ENCODE data around the gene ARID1B. TPM values are rescaled to one million over a fixed set of nuclear protein-coding genes. Genes with fewer than 3 reads are reported as not detected.

ARID1B gene
- polyA plus RNA-seq, 1 donor from 2014 or later = 21.9 TPM

DNA sequence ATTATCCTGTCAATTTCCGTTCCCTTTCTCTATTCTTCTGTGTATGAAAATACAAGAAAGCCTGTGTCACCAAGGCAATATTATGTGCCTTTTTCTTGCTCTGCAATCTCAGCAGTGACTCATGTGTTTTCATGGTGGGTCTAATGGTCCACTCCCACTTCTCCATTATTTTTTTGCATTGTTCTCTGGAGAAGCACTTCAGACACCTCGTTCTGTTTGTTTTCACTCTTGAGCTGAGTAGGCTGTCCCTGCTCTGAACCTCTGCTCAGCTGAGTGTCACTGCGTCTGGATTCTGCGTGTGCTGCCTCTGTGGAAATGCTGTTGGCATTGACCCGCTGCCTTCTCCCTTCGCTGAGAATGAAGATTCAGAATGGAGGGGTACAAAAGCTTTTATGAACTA is 315.6 kb downstream of the ARID1B start:
- H3K27ac Mint-ChIP-seq = peak overlapping the region in 1 of 3 donors; percentile 47
- peaks cover 0 to 1% (median 0%) of the 10 kb centered on the region in 3 donors for H3K9me3 Mint-ChIP-seq
- peaks cover 18% of the 10 kb centered on the region for H3K36me3 Mint-ChIP-seq
- no peaks in the 10 kb centered on the region for H3K27me3 Mint-ChIP-seq
- peaks cover 15 to 26% (median 18%) of the 10 kb centered on the region in 3 donors for H3K4me1 Mint-ChIP-seq
- H3K4me3 Mint-ChIP-seq = no peak overlapping the region

DNA sequence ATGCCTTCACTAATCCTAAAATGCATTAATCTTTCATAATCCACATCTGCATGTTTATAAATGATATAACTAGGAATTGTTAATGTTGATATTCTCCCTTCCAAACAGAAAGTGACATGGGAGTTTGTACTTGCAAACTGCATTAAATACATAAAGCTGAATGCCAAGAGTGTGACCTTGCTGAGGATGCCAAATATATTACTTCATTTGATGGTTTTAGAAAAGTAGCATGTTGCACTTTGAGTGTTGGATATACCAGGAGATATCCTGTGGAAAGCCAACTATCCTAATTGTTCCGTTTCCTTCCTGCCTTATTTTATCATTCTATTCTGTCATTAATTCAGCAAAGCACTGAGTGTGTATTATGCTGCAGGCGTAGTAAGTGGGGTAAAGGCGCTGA is 316.4 kb downstream of the ARID1B start:
- H3K27ac Mint-ChIP-seq = peak overlapping the region in 1 of 3 donors; percentile 34
- H3K27me3 Mint-ChIP-seq = no peaks in the 10 kb centered on the region
- peaks cover 15% of the 10 kb centered on the region for H3K36me3 Mint-ChIP-seq
- peaks cover 0 to 1% (median 0%) of the 10 kb centered on the region in 3 donors for H3K9me3 Mint-ChIP-seq
- peak overlapping the region in 1 of 4 donors; percentile 52 for H3K4me3 Mint-ChIP-seq
- peaks cover 15 to 27% (median 16%) of the 10 kb centered on the region in 3 donors for H3K4me1 Mint-ChIP-seq

DNA sequence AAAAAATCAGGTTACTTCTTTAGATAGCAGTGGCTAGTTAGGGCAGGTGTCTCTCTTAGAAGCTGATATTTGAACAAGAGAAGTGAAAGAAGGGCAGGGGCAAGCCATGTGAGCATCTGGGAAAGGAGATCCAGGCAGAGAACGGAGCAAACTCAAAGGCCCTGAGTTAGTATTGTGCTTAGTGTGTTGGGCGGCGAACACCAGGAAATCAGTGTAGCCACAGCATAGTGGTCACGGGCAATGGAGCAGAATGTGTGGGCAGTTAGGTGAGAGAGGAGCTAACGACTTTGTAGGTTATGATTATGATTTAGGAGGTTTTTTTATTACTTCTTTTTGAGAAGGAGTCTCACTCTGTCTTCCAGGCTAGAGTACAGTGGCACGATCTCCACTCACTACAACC is 316.9 kb downstream of the ARID1B start:
- Mint-ChIP-seq H3K9me3 (peaks cover 0 to 1% (median 0%) of the 10 kb centered on the region in 3 donors), H3K36me3 (peaks cover 12% of the 10 kb centered on the region), H3K27ac (peak overlapping the region in 2 of 3 donors; percentile 35 to 76), H3K27me3 (no peaks in the 10 kb centered on the region), H3K4me1 (peaks cover 12 to 24% (median 15%) of the 10 kb centered on the region in 3 donors), H3K4me3 (peak overlapping the region in 1 of 4 donors; percentile 52)

DNA sequence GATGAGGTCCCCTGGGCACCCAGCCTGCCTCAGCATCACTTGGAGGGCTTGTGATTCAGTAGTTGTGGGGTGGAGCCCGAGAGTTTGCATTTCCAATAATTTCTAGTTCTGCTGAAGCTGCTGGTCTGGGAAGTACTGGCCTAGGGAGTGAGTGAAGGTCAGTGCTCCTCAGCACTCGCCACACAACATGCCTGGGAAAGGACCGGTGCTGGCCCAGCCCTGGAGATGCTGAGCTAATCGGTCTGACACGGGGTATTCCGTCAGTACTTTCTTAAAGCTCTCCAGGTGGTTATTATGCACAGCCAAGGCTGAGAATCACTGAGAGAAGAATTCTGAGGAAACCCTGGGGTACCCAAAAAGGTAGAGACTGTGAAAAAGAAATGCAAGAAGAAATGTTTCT is 317.9 kb downstream of the ARID1B start:
- peak overlapping the region in 1 of 3 donors; percentile 88 for H3K27ac Mint-ChIP-seq

DNA sequence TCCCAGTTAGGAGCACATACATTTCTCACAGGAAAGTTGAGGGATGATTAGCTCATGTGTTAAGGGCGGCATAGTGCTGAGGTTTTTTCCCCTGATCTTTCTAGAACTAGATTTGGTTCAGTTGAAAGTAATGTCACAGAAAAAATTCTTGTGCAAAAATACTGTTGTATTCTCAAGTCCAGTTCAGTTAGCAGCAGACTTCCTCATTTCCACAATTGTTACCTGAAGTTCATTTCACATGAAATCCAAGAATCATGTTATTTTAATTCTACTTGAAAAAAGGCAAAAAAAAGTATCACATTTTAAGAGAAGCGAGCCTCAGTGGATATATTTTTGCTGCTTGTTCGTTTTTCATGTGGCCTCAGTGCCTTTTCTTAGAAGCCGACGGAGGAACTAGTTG is 318.4 kb downstream of the ARID1B start:
- Mint-ChIP-seq H3K27me3 (no peaks in the 10 kb centered on the region), H3K9me3 (no peaks in the 10 kb centered on the region), H3K4me1 (peaks cover 26 to 38% (median 29%) of the 10 kb centered on the region in 3 donors), H3K27ac (peak overlapping the region in 2 of 3 donors; percentile 27 to 53), H3K4me3 (no peak overlapping the region), H3K36me3 (peaks cover 10% of the 10 kb centered on the region)

More for the DNA sequence above, 317.9 kb downstream of the ARID1B start:
- Mint-ChIP-seq H3K36me3 (peaks cover 10% of the 10 kb centered on the region), H3K27me3 (no peaks in the 10 kb centered on the region), H3K4me1 (peaks cover 21 to 33% (median 24%) of the 10 kb centered on the region in 3 donors), H3K4me3 (no peak overlapping the region), H3K9me3 (no peaks in the 10 kb centered on the region)

DNA sequence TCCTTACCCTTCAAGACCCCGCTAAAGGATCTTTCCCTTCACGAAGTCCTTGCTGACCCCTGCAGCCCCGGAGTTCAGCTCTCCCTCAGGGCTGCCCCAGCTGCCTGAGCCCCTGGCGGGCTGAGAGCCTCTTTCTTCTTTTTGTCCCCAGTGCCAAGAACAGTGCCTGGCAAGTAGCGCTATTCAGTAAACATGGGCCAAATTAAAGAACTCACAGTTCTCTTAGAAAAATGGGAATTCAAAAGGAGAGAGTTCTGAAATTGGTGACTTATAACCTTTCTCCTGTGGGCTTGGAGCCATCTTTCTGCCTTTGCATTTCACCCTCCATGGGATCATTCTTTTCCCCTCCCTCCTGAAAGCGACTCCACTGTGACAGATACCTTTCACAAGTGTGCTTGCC is 318.9 kb downstream of the ARID1B start:
- H3K4me3 Mint-ChIP-seq = no peak overlapping the region
- H3K36me3 Mint-ChIP-seq = peaks cover 8% of the 10 kb centered on the region
- H3K27ac Mint-ChIP-seq = peak overlapping the region in 1 of 3 donors; percentile 53
- H3K4me1 Mint-ChIP-seq = peaks cover 30 to 43% (median 34%) of the 10 kb centered on the region in 3 donors
- H3K9me3 Mint-ChIP-seq = no peaks in the 10 kb centered on the region
- no peaks in the 10 kb centered on the region for H3K27me3 Mint-ChIP-seq

DNA sequence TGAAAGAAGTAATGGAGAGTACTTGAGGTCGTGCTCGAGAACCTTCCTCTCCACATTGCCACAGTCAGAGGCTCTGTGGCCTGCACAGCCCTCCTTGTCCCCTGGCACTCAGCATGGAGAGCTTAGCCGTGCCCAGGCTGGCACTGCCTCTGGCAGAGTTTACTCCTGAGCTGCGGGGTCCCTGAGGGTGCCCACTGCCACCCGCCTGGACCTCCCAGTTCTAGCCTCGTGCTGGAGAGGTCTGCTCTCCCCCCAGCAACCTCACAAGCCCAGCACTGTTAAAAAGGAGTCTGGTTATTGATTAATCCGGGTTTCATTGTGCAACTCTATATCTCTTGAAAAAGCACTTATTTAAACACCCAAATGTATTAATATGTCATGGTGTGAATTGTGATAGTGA is 319.3 kb downstream of the ARID1B start:
- Mint-ChIP-seq H3K4me1 (peaks cover 34 to 46% (median 38%) of the 10 kb centered on the region in 3 donors), H3K9me3 (no peaks in the 10 kb centered on the region), H3K27ac (peak overlapping the region in 1 of 3 donors; percentile 72), H3K4me3 (no peak overlapping the region), H3K27me3 (no peaks in the 10 kb centered on the region), H3K36me3 (peaks cover 10% of the 10 kb centered on the region)

DNA sequence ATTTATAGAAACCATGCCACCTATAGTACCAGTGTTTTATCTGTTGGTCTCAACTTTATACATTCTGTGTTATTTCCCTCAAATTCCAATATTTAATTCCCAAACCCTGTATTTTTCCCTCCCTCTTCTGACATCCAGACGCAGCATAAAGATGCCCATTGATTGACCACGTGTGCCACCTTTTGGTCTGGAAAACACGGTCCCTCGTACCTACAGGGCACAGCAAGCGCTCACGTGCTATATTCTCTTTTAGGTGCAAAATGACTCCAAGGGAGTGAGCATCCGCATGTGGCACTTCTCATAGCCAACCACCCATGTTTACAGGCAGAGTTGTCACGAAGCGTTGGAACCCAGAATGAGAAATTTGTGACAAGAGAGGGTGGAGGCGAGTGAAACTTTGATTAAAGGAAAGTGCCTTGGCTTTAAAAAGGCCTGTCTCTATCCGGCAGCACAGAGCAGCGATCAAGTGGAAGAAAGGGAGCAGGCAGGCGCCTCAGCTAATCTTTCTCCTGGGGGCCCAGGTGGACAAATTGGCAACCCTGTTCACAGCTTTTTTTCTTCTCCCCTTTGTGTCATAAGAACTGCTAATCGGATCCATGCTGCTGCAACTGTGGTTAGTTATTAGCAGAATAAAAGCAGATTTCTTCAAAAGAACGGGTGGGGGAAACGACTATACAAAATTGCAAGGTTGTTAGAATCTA is 320.2 kb downstream of the ARID1B start:
- H3K27ac Mint-ChIP-seq = peak overlapping the region in 2 of 3 donors; percentile 50 to 77

DNA sequence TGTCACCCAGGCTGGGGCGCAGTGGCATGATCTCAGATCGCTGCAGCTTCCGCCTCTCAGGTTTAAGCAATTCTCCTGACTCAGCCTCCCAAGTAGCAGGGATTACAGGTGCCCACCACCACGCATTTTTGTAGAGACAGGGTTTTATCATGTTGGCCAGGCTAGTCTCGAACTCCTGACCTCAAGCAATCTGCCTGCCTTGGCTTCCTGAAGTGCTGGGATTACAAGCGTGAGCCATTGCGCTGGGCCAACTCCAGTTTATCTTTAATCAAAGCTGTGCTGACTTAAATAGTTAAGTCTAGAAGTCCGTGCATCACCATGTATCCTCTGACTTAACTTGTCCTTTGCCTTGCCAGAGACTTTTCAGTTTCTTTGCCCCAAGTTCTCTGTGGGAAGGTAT is 321.8 kb downstream of the ARID1B start:
- peak overlapping the region in 1 of 3 donors; percentile 8 for H3K27ac Mint-ChIP-seq
- no peaks in the 10 kb centered on the region for H3K9me3 Mint-ChIP-seq
- H3K4me3 Mint-ChIP-seq = peak overlapping the region in 1 of 4 donors; percentile 37
- H3K27me3 Mint-ChIP-seq = no peaks in the 10 kb centered on the region
- peaks cover 28 to 40% (median 34%) of the 10 kb centered on the region in 3 donors for H3K4me1 Mint-ChIP-seq
- peaks cover 6% of the 10 kb centered on the region for H3K36me3 Mint-ChIP-seq

More for the DNA sequence above, 320.2 kb downstream of the ARID1B start:
- Mint-ChIP-seq H3K4me3 (no peak overlapping the region), H3K4me1 (peaks cover 34 to 46% (median 42%) of the 10 kb centered on the region in 3 donors), H3K27me3 (no peaks in the 10 kb centered on the region), H3K9me3 (no peaks in the 10 kb centered on the region), H3K36me3 (peaks cover 11% of the 10 kb centered on the region)

DNA sequence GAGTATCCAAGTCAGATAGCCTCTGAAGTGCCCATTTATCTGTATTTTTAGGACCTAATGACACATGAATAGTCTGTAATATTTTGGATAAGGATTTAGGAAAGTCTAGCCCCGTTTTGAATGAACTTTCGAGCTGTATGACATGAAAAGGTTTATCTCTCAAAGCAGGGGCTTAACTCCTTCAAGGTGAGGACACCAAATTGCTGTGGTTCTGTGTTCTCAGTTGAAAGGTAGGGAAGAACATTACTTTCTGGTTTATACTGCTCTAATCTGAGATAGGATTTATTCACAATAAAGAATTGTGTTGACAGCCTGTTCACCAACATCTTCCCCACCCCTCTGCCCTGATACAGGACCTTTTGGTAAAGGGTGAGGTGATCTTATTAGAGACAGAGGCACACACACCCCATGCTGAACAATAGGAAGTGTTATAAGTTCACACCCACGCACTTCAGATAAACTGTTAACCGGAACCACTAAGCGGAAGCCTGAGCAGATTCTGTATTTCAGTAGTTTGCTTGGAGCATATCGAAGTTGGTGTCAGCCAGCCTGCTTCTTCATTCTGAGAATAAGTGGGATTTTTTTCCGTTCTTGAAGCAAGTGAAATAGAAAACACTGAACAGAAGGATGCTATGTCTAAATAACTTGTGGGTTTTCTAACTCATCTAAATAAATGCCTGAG is 322.9 kb downstream of the ARID1B start:
- H3K27ac Mint-ChIP-seq = peak overlapping the region; percentile 8 to 78 (median 55)
- peaks cover 36 to 48% (median 39%) of the 10 kb centered on the region in 3 donors for H3K4me1 Mint-ChIP-seq
- peaks cover 6% of the 10 kb centered on the region for H3K36me3 Mint-ChIP-seq

DNA sequence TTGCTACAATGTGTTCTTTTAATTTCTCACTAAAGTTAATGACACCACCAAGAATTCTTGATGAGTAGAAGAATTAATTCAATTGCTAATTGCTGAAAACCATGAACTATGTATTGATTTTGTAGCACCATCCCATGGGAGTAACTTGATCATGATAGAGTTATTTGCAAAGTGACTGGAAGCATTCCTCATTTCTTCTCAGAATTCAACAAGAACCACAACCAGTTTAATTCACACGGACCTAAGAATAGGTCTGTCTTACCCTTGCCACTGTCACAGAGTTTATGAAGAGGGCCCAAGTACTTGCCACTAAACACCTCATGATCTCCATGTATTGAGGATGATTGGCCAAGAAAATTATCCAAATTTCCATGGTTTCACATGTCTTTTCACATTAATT is 324.0 kb downstream of the ARID1B start:
- no peaks in the 10 kb centered on the region for H3K9me3 Mint-ChIP-seq
- no peaks in the 10 kb centered on the region for H3K27me3 Mint-ChIP-seq
- no peak overlapping the region for H3K4me3 Mint-ChIP-seq
- no peak overlapping the region for H3K27ac Mint-ChIP-seq
- peaks cover 6% of the 10 kb centered on the region for H3K36me3 Mint-ChIP-seq
- peaks cover 39 to 50% (median 42%) of the 10 kb centered on the region in 3 donors for H3K4me1 Mint-ChIP-seq

More for the DNA sequence above, 322.9 kb downstream of the ARID1B start:
- peak overlapping the region in 2 of 4 donors; percentile 88 to 91 for H3K4me3 Mint-ChIP-seq
- H3K27me3 Mint-ChIP-seq = no peaks in the 10 kb centered on the region
- H3K9me3 Mint-ChIP-seq = no peaks in the 10 kb centered on the region

DNA sequence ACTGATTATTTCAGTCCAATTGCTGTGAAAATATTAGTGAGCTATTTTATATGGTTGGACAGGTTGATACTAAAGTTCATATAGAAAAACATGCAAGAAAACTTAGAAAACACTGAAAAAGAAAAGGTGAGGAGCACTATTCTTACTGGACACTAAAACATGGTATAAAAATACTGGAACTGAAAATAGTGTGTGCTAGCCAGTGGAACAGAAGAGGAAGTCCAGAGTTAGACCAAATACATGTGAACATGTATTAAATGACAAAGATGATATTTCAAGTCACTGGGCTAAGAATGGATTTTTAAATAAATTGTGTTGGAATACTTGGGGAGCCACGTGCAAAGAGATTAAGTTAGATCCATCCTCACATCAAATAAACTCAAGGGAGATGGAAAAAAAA is 327.6 kb downstream of the ARID1B start:
- H3K9me3 Mint-ChIP-seq = no peaks in the 10 kb centered on the region
- H3K4me1 Mint-ChIP-seq = peaks cover 41 to 56% (median 41%) of the 10 kb centered on the region in 3 donors
- H3K4me3 Mint-ChIP-seq = no peak overlapping the region
- H3K27me3 Mint-ChIP-seq = no peaks in the 10 kb centered on the region
- peak overlapping the region in 1 of 3 donors; percentile 74 for H3K27ac Mint-ChIP-seq
- H3K36me3 Mint-ChIP-seq = peaks cover 8% of the 10 kb centered on the region

DNA sequence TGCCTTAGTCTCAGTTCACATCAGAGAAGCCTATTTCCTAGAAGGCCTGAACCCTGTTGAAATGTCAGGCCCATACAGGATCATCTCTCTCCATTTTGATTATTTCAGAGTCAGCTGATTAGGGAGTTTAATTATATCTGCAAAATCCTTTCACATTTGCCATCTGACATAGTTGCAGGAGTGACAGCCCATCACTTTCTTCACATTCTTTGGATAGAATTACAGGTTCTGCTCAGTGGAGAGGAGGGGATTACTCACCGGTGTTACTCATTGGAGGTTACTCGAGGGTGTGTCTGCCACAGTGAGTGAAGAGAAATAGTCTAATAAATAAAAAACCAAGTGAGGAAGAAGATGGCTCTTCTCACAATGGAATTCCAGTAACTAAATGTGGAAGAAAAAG is 329.3 kb downstream of the ARID1B start:
- Mint-ChIP-seq H3K36me3 (peaks cover 12% of the 10 kb centered on the region), H3K9me3 (no peaks in the 10 kb centered on the region), H3K27me3 (no peaks in the 10 kb centered on the region), H3K27ac (no peak overlapping the region), H3K4me1 (peaks cover 25 to 39% (median 26%) of the 10 kb centered on the region in 3 donors), H3K4me3 (peak overlapping the region in 1 of 4 donors; percentile 23)

DNA sequence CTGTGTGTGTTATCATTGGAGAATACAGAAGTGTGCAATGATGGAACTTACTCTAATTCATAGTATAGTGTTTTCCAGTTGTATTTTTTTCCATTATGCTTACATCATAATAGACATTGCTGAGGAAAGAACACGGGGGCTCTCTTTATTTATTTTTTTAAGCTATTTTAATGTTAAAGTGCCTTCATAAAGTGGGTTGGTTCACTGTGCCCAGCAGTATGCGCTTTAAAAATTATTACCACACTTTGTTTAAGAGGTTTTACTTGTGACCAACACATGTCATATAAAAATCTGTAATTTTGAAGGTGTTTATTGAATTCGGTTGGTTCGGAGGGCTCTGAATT is 330.4 kb downstream of the ARID1B start:
- no peaks in the 10 kb centered on the region for H3K27me3 Mint-ChIP-seq
- H3K27ac Mint-ChIP-seq = no peak overlapping the region

DNA sequence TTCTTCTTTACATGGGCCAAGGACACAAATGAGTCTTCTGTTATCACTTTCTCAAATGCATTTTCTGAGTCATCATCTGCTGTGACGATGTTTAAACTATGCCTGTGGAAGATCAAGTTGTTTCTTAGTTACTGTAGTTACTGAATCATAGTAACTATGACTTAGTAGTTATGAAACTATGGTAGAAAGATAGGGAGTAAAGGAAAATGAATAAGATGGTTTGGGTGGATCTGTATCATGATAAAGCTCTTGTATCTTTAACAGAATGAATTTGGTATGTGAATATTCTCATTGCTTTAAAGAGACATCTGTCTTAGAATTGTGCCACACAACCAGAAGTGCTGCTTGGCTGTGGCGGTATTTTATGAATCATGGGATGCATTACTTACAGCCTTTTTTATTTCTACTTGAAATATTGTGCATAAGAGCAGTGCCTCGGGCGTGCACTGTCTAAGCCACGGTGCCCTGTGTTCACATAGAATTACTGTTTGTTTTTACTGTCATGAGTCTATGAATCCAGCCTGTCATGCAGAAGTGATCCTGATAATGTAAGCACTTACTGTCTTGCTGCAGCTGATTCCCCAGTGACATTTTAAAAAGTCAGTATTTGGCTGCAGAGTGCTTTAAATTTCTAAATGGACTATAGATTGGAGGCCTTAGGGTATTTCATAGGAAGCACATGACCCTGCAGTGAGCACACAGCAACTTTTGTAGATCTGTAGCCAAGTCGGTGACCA is 330.9 kb downstream of the ARID1B start:
- H3K9me3 Mint-ChIP-seq = no peaks in the 10 kb centered on the region
- peaks cover 25 to 35% (median 25%) of the 10 kb centered on the region in 3 donors for H3K4me1 Mint-ChIP-seq
- peak overlapping the region in 1 of 3 donors; percentile 73 for H3K27ac Mint-ChIP-seq
- H3K36me3 Mint-ChIP-seq = peaks cover 11% of the 10 kb centered on the region
- H3K4me3 Mint-ChIP-seq = no peak overlapping the region
- no peaks in the 10 kb centered on the region for H3K27me3 Mint-ChIP-seq

More for the DNA sequence above, 330.4 kb downstream of the ARID1B start:
- H3K4me1 Mint-ChIP-seq = peaks cover 25 to 39% (median 25%) of the 10 kb centered on the region in 3 donors
- H3K36me3 Mint-ChIP-seq = peaks cover 11% of the 10 kb centered on the region
- H3K4me3 Mint-ChIP-seq = no peak overlapping the region
- H3K9me3 Mint-ChIP-seq = no peaks in the 10 kb centered on the region

All from IgD-negative memory B cell (primary cell).